Inflammatory macrophage (primary cell): Measurements from ENCODE around the gene IL21R.
A peak's percentile ranks its signal among the peaks of the same experiment; 100 is the strongest.
"Not testable (repeated sequence)": the region's sequence is repeated elsewhere in the genome, so short reads cannot be mapped to it uniquely, and the experiment has no call there.

Experiments
- DNase-seq, 2 donors: peaks; one replicate each; pipeline ENCODE4 v3.0.0-alpha.2; 2020 to 2022

The IL21R gene

DNA sequence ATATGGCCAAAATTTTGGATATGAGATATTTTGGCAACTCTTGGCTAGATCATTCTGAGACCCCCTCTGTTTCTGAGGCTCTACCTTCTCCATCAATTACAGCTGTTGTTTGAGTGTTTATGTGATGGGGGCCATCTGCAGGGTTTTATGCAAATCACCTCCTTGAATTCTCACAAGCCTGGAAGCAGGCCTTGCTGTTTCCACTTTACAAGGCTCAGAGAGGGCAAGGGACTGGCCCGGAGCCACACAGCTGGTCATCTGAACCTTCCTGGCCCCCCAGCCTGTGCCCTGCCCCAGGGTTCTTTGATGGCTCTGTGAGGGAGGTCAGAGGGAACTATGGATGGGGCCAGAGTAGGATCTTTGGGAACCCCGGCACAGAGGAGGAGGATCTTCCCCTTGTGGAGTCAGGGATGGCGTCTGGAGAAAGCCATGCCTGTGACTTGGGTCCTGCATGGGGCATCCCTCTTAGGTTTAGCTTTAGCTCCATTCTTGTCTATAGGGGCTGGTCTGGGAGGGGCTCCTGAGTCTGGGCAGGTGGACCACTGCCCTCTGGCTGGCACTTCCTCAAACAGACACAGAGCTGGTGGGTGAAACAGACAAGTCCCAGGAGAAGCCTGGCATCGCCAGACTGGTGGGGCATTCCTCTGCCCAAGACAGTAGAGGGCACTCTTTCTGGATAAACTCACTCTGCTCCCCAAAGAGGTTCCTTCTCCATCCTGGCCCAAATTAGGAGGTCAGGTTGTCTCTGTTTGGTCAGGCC is 26.2 kb downstream of the IL21R start:
- peak; percentile 19 for DNase-seq

DNA sequence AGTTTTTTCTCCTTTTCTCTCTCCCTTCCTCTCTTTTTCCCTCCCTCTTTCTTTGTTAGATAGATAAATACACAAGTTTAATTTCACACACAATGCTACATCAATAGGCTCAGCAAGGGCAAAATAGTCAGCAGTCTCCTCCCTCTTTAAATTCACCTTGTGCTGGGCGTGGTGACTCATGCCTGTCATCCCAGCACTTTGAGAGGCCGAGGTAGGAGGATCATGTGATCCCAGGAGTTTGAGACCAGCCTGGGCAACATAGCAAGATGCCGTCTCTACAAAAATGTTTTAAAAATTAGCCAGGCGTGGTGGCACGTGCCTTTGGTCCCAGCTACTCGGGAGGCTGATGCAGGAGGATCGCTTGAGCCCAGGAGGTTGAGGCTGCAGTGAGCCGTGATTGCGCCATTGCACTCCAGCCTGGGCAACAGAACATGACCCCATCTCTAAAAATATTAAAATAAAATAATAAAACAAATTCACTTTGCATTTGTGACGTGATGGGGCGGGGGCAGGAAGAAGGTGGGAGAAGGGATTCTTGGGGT is 27.4 kb downstream of the IL21R start:
- no peak for DNase-seq

DNA sequence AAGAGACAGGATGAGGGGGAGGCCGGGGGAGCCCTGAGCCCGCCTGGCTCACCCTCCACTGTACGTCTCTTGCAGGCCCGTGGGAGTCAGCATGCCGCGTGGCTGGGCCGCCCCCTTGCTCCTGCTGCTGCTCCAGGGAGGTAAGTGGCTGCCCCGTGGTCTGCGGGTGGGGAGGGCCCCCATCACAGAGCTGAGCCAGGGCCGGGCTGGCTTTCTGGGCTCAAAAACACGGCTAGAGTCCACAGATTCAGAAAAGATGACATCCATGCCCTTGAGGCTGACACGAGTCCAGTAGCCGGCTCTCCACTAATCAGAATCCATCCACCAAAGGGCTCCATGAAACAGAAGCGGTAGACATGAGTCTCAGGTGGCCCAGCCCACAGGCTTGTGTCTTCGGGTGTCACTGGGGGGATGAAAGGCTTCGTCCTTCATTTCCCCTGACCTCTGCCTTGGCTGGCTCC is 28.0 kb downstream of the IL21R start:
- DNase-seq: no peak

DNA sequence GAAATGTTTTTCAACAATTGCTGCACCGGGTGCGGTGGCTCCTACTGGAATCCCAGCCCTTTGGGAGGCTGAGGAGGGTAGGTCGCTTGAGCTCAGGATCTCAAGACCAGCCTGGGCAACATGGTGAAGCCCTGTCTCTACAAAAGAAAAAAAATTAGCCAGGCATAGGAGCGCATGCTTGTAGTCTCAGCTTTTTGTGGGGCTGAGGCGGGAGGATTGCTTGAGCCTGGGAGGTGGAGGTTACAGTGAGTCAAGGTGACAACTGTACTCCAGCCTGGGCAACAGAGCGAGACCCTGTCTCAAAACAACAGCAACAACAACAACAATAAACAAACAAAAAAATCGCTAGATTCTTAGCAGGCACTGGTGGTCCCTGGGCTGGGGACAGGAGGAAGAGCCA is 28.5 kb downstream of the IL21R start:
- DNase-seq: no peak

DNA sequence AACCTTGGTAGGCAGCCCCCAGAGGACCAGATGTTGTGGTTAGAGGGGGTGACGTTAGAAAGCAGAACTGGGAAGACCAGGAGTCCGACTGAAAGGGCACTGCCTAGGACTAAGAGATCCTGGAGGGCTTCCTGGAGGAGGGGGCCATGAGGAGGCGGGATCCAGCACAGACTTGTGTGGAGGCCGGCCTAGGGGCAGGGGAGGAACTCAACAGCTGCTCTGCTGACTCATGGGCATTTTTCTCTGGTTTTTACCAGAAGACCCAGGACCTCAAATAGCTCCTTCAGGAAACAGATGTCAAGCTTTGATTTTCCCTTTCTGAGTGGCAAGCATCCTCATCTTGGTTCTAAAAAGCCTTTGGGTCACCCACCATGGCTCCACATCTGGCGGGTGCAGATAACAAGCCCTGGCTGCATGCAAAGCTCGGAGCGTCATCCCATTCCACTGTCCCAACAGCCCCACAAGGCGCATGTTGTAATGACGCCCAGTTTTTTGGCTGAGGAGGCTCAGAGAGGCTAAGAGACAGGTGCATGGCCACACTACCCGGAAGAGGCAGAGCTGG is 29.0 kb downstream of the IL21R start:
- DNase-seq: no peak

DNA sequence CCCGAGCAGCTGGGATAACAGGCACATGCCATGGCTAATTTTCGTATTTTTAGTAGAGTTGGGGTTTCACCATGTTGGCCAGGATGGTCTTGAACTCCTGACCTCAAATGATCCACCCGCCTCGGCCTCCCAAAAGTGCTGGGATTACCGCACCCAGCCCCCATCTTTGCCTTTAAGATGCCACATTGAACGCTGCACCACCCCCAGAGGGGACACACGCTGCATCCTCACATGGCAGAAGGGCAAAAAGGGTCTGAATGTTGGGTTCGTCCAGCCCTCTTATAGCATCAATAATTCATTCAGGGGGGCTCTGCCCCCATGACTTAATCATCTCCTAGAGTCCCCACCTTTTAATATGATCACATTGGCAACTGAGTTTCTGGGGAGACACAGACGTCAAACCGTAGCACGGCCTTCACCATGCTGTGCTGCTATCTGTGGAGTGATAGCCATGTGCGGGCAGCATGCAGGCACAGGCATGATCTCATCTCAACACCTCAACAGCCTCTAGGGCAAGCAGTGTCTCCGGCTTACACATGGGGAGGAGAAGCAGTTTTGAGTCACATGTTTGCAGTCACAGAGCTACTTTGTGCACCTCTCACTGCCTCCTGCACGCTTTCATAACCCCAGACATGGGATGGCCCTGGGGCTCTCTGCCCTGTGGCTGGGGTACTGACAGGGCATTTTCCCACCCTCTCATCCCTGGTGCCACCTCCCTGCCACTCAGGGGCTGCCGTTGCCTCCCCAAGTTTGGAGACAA is 30.0 kb downstream of the IL21R start:
- no peak for DNase-seq

DNA sequence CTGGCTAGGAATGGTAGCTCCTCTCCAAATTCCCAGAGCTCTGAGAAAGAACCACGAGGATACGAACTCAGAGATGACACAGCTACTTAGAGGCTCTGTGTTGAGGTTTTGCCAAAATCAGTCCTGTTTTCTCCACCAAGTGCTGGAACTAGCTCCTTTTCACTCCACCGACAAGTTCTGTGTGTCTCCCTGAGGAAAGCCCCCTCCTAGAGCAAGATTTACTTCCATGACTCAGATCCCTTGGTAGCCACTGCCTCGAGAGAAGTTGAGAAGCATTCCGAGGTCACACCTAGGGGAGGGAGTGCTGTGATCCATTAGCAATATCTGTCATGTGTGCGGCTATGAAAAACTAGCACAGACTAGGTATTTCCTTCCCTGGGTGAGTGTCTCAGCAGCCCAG is 30.6 kb downstream of the IL21R start:
- DNase-seq: no peak

DNA sequence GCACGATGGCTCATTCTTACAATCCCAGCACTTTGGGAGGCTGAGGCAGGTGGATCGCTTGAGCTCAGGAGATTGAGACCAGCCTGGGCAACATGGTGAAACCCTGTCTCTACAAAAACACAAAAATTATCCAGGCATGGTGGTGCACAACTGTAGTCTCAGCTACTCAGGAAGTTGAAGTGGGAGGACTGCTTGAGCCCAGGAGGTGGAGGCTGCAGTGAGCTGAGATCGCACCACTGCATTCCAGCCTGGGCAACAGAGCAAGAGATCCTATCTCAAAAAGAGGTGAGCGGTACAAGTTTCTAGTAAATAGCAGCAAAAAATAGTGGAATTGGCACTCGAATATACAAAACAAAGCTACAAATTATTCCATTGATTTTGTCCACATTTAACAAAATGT is 31.2 kb downstream of the IL21R start:
- not testable (repeated sequence) for DNase-seq

DNA sequence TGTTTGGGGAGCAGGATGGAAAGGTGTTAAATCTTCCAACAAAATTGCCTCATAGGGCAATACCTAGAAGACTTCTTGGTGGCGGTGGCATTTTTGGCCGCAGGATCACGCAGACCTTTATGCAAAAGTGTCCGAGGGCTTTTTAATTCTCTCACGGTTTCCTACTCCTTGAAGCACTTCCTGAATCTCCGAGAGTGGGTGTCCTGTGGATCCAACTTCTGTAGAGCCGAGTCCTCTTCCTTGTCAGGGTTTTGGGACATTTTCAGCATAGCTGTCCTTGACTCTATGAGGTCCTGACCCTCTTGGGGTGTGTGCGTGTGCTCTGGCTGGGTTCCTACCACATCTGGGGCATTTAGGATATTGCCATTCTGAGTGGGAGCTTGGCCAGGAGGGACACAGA is 31.7 kb downstream of the IL21R start:
- peak; percentile 27 to 66 for DNase-seq

DNA sequence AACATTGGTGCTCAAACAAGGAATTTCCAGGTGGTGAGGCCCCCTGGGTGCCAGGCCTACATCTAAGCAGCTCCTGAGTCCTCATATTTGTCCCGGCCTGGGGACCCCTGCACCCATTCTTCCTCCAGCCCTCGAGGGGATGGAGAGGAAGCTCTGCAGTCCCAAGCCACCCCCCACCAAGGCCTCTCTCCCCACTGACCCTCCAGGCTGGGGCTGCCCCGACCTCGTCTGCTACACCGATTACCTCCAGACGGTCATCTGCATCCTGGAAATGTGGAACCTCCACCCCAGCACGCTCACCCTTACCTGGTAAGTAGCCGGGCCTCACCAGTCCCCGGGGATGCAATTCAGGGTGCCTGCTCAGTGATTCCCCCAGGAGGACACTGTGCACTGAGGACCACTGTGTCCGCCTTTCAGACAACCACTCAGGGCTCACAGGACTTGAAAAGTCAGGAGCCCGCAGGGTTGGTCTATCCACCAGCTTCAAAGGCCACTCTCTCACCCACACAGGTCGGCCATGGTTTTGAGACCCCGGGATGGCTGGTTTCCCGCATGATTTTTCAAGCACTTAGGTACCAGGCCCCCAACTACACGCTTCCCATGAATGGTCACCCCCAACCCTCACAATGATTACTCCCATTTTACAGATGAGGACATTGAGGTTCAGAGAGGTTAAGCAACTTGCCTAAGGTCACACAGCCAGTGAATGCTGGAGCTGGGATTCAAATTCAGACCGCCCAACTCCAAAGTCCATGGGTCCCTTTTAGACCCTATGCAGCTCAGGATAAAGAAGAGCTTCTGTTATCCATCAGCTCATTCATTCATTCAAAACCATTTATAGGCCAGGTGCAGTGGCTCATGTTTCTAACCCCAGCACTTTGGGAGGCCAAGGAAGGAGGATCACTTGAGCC is 32.4 kb downstream of the IL21R start:
- no peak for DNase-seq

DNA sequence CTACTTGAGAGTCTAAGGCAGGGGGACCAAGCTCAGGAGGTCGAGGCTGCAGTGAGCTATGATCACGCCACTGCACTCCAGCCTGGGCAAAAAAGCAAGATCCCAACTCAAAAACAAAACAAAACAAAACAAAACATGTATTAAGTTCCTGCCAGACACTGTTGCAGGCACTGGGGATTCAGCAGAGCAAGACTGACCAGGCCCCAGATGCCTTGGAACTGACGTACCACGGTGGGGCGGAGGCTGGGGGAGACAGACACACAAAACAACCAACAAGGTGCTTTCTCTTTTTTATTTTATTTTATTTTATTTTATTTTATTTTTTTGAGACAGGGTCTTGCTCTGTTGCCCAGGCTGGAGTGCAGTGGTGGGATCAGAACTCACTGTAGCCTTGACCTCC is 33.2 kb downstream of the IL21R start:
- not testable (repeated sequence) for DNase-seq

DNA sequence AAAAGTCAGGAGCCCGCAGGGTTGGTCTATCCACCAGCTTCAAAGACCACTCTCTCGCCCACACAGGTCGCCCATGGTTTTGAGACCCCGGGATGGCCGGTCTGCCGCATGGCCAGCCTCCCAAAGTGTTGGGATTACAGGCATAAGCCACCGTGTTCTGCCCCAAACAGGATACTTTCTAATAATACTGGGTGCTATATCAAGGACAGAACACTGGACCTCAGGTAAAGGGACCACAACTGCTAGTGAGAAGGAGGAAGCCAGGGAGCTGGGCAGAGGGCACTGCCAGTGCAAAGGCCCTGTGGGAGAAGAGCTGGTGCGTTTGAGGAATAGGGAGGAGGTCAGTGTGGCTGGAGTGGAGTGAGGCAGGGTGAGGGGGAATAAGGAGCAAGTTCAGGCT is 34.1 kb downstream of the IL21R start:
- DNase-seq: no peak

DNA sequence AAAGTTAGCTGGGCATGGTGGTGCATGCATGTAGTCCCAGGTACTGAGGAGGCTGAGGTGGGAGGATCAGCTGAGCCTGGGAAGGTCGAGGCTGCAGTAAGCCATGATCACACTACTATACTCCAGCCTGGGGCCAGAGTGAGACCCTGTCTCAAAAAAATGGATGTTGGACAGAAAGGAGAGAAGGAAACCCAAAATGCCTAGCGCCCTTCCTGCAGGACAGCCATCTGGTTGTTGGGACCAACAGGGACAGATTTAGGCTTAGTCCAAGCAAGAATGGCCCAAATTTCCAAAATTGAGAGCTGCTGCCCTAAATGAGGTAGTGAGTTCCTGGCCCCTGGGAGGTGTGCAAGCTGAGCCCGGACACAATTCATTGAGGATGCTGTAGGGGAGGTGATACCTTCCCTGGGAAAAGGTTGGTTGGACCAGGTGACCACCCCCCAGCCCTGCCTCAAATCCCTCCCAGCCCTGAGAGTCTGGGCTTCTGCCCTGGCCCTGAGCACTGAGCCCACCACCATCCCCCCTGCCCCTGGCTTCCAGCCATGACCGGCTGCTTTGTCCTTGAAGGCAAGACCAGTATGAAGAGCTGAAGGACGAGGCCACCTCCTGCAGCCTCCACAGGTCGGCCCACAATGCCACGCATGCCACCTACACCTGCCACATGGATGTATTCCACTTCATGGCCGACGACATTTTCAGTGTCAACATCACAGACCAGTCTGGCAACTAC is 35.1 kb downstream of the IL21R start:
- DNase-seq: no peak

DNA sequence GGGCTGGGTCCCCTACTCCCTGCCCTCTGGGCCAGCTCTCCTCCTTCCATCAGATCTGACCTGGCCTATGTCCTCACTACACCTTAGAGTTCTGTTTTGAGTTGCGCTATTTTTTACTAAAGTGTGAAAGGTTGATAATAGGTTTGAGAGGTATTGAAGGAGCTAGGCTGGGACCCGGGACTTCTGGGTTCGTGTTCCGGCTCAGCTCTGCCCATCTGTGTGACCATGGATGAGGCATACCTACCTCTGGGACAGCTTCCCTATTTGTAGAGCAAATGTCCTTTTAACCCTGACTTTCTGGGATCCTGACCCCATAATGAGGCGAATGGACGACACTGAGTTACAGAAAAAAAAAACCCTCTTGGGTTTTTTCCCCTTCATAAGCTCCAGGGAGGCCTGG is 36.0 kb downstream of the IL21R start:
- no peak for DNase-seq

DNA sequence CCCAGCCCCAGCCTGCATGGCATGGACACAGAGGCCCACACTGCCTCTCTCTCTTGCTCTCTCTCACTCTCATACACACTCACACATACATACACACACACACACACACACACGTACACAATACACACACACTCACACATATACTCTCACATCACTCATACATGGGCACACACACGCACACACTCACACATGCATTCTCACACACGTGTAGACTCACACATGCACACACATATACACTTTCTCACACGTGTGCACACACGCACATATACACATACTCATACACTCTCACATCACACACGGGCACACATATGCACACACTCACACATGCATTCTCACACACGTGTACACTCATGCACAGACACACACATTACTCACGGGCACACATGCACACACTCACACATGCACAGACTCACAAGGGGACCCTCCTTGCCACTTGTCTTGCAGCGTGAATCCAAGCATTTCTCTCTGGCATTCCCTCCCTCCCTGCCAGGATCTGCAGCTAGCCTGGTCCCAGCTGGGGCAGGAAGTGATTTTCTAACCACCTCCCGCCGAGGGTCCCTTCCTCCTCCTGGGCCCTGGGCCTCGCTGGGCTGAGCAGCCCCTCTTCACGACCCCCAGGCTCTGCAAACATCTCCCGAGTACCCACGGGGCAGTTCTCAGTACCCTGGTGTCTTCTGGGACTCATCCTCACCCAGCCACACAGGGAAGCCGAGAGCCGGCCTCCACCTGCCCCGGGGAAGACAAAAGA is 37.5 kb downstream of the IL21R start:
- DNase-seq: no peak

DNA sequence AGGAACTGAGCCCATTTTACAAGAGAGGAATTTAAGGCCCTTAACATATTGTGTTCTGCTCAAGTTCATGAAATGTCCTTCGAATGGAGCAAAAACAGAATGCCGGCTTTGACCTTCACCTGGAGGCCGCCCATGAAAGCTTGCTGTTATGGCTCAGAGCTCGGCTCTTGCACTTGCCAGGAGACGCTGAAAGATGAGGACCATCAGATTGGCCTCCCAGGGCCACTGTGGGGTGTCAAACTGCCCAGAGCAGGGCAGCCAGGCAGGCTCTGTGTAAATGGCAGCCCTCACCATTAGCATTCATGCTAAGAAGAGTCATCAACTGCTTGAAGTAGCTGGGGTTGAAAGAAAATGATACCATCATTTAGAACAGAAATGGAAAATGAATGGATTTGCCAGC is 39.3 kb downstream of the IL21R start:
- DNase-seq: no peak

DNA sequence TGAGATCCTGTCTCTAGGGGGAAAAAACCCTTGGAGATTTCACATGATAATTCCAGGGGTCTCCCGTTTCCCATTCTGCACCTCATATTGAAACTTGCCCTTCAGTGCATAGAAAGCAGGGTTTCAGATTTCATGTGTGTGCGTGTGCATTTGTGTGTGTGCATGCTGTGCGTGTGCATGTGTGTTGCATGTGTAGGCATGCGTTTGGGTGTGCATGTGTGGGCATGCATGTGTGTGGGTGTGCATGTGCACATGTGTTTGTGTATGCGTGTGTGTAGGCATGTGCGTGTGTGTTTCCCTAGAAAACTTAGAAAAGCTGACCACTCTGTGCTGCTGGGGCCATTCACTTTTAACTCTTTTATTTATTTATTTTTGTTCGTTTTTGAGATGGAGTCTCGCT is 40.0 kb downstream of the IL21R start:
- DNase-seq: no peak

DNA sequence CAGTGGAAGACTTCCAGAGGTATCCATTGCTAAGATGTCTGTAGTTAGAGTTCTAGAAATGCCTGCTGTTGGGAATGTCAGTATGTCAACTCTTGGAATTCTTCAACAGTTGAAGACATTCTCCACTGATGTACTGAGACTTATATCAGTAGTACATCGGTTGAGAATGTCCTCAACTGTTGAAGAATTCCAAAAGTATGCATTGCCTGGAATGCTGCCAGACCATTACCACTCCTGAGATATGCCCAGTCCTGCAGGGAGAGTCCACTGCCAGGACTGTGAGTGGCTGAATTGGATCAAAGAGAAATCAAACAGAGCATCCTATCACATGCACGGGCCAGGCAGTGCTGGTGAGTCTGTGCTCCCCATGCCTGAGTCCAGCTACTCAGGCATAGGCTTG is 42.0 kb downstream of the IL21R start:
- no peak for DNase-seq

DNA sequence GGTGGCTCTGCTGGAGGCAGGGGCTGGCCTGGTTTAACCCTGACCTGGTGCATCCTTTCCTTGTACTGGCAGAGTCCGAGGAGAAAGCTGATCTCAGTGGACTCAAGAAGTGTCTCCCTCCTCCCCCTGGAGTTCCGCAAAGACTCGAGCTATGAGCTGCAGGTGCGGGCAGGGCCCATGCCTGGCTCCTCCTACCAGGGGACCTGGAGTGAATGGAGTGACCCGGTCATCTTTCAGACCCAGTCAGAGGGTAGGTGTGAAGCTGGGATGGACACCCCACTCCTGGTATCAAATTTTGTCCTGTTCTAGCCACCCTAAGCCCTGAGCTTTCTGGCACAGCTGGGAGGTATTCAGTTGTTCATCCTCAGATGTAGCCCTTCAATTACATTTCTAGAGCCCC is 42.5 kb downstream of the IL21R start:
- no peak for DNase-seq

DNA sequence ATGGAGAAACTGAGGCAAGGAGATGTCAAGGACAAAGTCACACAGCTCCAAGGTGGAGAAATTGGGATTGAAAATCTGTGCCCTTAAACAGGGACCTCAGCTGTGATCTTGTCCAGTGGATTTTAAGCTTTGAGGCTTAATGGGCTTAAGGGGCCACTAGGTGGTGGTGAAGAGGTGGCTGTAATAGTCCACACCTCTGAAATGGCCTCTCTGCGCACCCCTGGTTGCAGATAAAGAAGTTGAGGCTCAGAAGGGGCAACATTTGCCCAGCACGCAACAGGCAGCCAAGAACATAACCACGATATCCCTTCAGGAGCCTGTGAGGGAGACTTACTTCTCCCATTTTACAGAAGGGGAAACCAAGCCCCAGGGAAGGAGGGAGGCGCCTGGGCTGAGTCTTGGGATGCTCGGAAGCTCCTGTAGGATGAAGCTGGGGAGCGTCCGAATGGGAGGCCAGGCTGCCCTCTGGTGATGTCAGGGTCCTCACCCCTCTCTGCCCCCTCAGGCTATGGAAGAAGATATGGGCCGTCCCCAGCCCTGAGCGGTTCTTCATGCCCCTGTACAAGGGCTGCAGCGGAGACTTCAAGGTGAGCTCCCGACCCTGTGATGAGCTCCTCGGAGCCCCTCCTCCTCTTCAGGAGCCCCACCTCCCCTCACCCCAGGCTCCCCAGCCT is 43.7 kb downstream of the IL21R start:
- no peak for DNase-seq
